Measurements from ENCODE around the gene BANP.
"Not testable (repeated sequence)": the region's sequence is repeated elsewhere in the genome, so short reads cannot be mapped to it uniquely, and the experiment has no call there.

Gene BANP

GRCh38 chr16:88041986-88042562, 90.8 kb downstream of the BANP start:
- not testable (repeated sequence) for DNase-seq (ENCODE audit: low read depth); H3K4me3 ChIP-seq (ENCODE audit: low read length)

GRCh38 chr16:88043208-88043910, 92.1 kb downstream of the BANP start:
- not testable (repeated sequence) for DNase-seq (ENCODE audit: low read depth); H3K4me3 ChIP-seq (ENCODE audit: low read length)

GRCh38 chr16:88044121-88044581, 92.9 kb downstream of the BANP start:
- not testable (repeated sequence) for DNase-seq (ENCODE audit: low read depth); H3K4me3 ChIP-seq (ENCODE audit: low read length)

DNA sequence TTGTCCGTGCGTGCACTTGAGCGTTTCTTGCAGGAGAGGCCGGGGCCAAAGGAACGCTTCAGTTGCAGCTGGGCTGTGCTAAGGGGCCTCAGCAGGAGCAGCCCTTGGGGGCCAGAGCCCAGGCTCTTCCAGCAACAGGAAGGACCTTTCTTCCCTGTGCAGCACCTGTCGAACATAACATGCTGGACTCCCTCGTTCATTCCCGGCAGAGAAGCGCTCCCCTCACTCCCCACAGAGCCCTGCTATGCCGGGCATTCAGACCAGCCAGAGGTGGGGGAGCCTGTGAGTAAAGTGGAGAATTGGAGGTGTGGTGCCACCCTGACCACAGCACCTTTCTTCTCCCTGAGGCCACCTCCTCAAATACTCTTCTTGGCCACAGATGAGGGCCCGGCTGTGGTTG, 94.1 kb downstream of the BANP start:
- DNase-seq (ENCODE audit: low read depth); H3K4me3 ChIP-seq (ENCODE audit: low read length): not testable (repeated sequence)

GRCh38 chr16:88045820-88046303, 94.6 kb downstream of the BANP start:
- no peak for DNase-seq (ENCODE audit: low read depth)
- TF ChIP-seq, protein P1, sequence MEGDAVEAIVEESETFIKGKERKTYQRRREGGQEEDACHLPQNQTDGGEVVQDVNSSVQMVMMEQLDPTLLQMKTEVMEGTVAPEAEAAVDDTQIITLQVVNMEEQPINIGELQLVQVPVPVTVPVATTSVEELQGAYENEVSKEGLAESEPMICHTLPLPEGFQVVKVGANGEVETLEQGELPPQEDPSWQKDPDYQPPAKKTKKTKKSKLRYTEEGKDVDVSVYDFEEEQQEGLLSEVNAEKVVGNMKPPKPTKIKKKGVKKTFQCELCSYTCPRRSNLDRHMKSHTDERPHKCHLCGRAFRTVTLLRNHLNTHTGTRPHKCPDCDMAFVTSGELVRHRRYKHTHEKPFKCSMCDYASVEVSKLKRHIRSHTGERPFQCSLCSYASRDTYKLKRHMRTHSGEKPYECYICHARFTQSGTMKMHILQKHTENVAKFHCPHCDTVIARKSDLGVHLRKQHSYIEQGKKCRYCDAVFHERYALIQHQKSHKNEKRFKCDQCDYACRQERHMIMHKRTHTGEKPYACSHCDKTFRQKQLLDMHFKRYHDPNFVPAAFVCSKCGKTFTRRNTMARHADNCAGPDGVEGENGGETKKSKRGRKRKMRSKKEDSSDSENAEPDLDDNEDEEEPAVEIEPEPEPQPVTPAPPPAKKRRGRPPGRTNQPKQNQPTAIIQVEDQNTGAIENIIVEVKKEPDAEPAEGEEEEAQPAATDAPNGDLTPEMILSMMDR (conservative IDR thresholded peaks at IDR 0.05; ENCODE audit: low read length) = no peak
- no peak overlapping the region for H3K4me3 ChIP-seq (ENCODE audit: low read length)

DNA sequence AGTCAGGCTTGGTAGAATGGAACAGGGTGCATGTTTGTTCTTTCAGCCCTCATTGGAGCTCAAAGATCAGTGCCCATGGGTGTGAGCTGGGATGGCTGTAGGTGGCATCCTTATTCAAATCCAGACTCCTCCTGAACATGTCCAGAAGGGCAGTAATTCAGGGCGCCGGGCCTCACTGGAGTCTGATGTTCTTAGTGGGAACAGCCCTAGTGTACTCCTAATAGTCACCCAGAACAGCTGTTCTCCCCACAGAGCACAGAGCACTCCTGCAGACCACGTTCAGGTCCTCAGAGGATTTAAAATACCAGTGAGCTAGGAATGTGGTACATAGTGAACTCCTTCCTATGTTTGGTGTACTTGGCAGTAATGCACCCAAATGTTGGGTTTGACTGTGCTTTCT, 96.2 kb downstream of the BANP start:
- TF ChIP-seq, protein P1 (conservative IDR thresholded peaks at IDR 0.05; ENCODE audit: low read length) = no peak
- no peak overlapping the region for H3K4me3 ChIP-seq (ENCODE audit: low read length)
- no peak for DNase-seq (ENCODE audit: low read depth)

GRCh38 chr16:88048985-88049384, 97.8 kb downstream of the BANP start:
- TF ChIP-seq, protein P1 (conservative IDR thresholded peaks at IDR 0.05; ENCODE audit: low read length) = no peak
- H3K4me3 ChIP-seq (ENCODE audit: low read length) = no peak overlapping the region
- no peak for DNase-seq (ENCODE audit: low read depth)

- no peak for DNase-seq (ENCODE audit: low read depth)
- TF ChIP-seq, protein P1 (conservative IDR thresholded peaks at IDR 0.05; ENCODE audit: low read length) = no peak
- H3K4me3 ChIP-seq (ENCODE audit: low read length) = no peak overlapping the region
Observed at GRCh38 chr16:88049561-88050545, 98.6 kb downstream of the BANP start.
